ENCODE results near the gene WWP2. TPM values are rescaled to one million over a fixed set of nuclear protein-coding genes. Genes with fewer than 3 reads are reported as not detected.

The WWP2 gene
- total RNA-seq, result 19.9 and 26.2 TPM in 2 replicates
- 19.1 and 23.1 TPM in 2 replicates for polyA plus RNA-seq

GRCh38 chr16:69761983-69762813 lies at the start of gene WWP2:
TSS of gene WWP2 (plus strand) at chr16:69762332. CDS start at chr16:69787011, 24,679 bp downstream.
- 5% methylated on average over 23 of the region's 68 CpGs for WGBS (ENCODE audit: low lambda C conversion rate, missing lambda C conversion rate)
- H3K4me3 ChIP-seq, result peak within 1 kb of the TSS; percentile 44
- peak within 1 kb of the TSS; percentile 76 for H3K4me2 ChIP-seq
- peak within 1 kb of the TSS; percentile 91 for H2AFZ ChIP-seq
- H4K20me1 ChIP-seq (ENCODE audit: insufficient read depth, poor library complexity, severe bottlenecking), result no peaks in the 10 kb centered on the region
- no peaks in the 10 kb centered on the region for H3K9me2 ChIP-seq (replicated peaks; ENCODE audit: insufficient read depth)
- peak within 1 kb of the TSS; percentile 86 for H3K27ac ChIP-seq
- no peak for TF ChIP-seq EZH2phosphoT487 (IDR thresholded peaks at IDR 0.05; ENCODE audit: low read depth, severe bottlenecking, unreplicated experiment)
- no peak for TF ChIP-seq CTCF (IDR thresholded peaks at IDR 0.05; ENCODE audit: poor library complexity)
- no peak for TF ChIP-seq EZH2 (IDR thresholded peaks at IDR 0.05; ENCODE audit: borderline replicate concordance)
- DNase-seq (ENCODE audit: low spot score), result peak; percentile 94
- no peaks in the 10 kb centered on the region for H3K36me3 ChIP-seq (replicated peaks; ENCODE audit: insufficient read depth, low read depth)
- peaks cover 40% of the 10 kb centered on the region for H3K79me2 ChIP-seq
- H3K27me3 ChIP-seq, result no peaks in the 10 kb centered on the region
- peaks cover 5% of the 10 kb centered on the region for H3K4me1 ChIP-seq (ENCODE audit: insufficient read depth)
- no peaks in the 10 kb centered on the region for H3K9me3 ChIP-seq (ENCODE audit: low read depth)

- WGBS (ENCODE audit: low lambda C conversion rate, missing lambda C conversion rate), result 93% methylated on average over 9 of the region's 9 CpGs
- no peaks in the 10 kb centered on the region for H3K36me3 ChIP-seq (replicated peaks; ENCODE audit: insufficient read depth, low read depth)
- no peak overlapping the region for H2AFZ ChIP-seq
Measured at GRCh38 chr16:69712914-69713581, 49.1 kb upstream of the WWP2 start.

GRCh38 chr16:69717066-69717465 lies 45.1 kb upstream of the WWP2 start:
- Histone ChIP-seq H3K27me3 (no peaks in the 10 kb centered on the region), H3K36me3 (replicated peaks; ENCODE audit: insufficient read depth, low read depth) (no peaks in the 10 kb centered on the region)
- WGBS (ENCODE audit: low lambda C conversion rate, missing lambda C conversion rate), result 93% methylated on average over 6 of the region's 6 CpGs

More at GRCh38 chr16:69712914-69713581, 49.1 kb upstream of the WWP2 start:
- DNase-seq (ENCODE audit: low spot score), result no peak
- Histone ChIP-seq H3K27me3 (no peaks in the 10 kb centered on the region), H3K27ac (no peak overlapping the region), H3K4me3 (no peak overlapping the region), H3K4me1 (ENCODE audit: insufficient read depth) (no peaks in the 10 kb centered on the region), H3K9me2 (replicated peaks; ENCODE audit: insufficient read depth) (no peaks in the 10 kb centered on the region), H3K9me3 (ENCODE audit: low read depth) (no peaks in the 10 kb centered on the region), H3K4me2 (no peak overlapping the region), H4K20me1 (ENCODE audit: insufficient read depth, poor library complexity, severe bottlenecking) (no peaks in the 10 kb centered on the region), H3K79me2 (no peaks in the 10 kb centered on the region)
- TF ChIP-seq EZH2 (IDR thresholded peaks at IDR 0.05; ENCODE audit: borderline replicate concordance) (no peak), EZH2phosphoT487 (IDR thresholded peaks at IDR 0.05; ENCODE audit: low read depth, severe bottlenecking, unreplicated experiment) (no peak), CTCF (IDR thresholded peaks at IDR 0.05; ENCODE audit: poor library complexity) (no peak)

More at GRCh38 chr16:69717066-69717465, 45.1 kb upstream of the WWP2 start:
- TF ChIP-seq CTCF (IDR thresholded peaks at IDR 0.05; ENCODE audit: poor library complexity), result no peak
- TF ChIP-seq EZH2phosphoT487 (IDR thresholded peaks at IDR 0.05; ENCODE audit: low read depth, severe bottlenecking, unreplicated experiment), result no peak
- TF ChIP-seq EZH2 (IDR thresholded peaks at IDR 0.05; ENCODE audit: borderline replicate concordance), result no peak
- no peak for DNase-seq (ENCODE audit: low spot score)
- H2AFZ ChIP-seq, result no peak overlapping the region
- H3K27ac ChIP-seq, result no peak overlapping the region
- H3K4me3 ChIP-seq, result no peak overlapping the region
- no peak overlapping the region for H3K4me2 ChIP-seq
- H3K9me2 ChIP-seq (replicated peaks; ENCODE audit: insufficient read depth), result no peaks in the 10 kb centered on the region
- no peaks in the 10 kb centered on the region for H3K9me3 ChIP-seq (ENCODE audit: low read depth)
- H4K20me1 ChIP-seq (ENCODE audit: insufficient read depth, poor library complexity, severe bottlenecking), result no peaks in the 10 kb centered on the region
- H3K4me1 ChIP-seq (ENCODE audit: insufficient read depth), result no peaks in the 10 kb centered on the region
- peaks cover 15% of the 10 kb centered on the region for H3K79me2 ChIP-seq
